Pulmonary artery endothelial cell (primary cell): Measurements from ENCODE around the gene ZNF48. TPM values are rescaled to one million over a fixed set of nuclear protein-coding genes. Genes with fewer than 3 reads are reported as not detected.
"Not testable (repeated sequence)": the region's sequence is repeated elsewhere in the genome, so short reads cannot be mapped to it uniquely, and the experiment has no call there.

Experiments
- DNase-seq: peaks from one replicate; pipeline ENCODE4 v3.0.0-alpha.2; 2011; ENCODE audit warnings: low read depth, low spot score
- total RNA-seq: library from RNA; depleted of rRNA; stranded (reverse); fragments of >200 nt; gene quantifications from 2 replicates; pipeline ENCODE4 v1.2.3, GENCODE V29; 2014

Gene ZNF48
- total RNA-seq, 1 donor from 2014 or later, result 15.6 TPM

DNA sequence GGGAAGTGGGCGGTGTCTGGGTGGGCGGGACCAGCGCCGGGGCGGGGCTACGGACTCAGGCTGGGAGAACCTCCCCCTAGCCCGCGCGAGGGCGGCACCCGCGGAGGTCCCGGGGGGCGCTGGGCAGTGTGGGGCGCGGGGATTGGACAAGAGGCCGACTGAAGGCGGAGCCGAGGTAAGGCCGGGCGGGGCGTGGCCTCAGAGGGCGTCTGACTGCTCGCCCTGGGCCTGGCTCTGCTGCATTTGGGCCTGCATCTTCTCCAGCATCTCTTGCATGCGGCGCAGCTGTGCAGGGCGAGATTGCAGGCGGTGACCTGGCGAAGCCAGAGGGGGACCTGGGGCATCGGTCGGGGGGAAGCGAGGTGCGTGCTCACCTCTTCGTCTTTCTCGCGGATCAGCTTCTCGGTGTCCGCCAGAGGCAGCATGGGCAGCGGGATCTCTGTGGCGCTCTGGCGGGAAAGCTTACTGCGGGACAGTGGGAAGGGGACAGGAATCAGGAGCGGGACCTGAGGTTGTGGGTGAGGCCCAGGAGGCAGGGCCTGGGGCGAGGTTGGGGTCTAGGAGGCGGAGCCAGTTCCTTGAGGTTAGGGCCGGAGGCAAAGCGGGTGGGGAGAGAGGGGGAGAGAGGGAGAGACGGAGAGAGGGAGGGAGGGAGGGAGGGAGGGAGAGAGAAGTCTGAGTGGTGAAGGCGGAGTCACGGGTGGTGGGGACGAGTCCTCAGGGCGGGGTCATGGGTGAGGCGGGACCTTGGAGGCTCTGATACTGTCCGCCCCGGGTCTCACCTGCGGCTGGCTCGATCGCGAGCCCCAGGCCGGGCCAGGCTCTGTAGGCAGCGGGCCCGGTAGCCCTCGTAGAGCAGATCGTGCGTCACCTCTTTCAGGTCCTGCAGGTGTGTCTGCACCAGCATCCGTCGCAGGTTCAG lies 16.7 kb upstream of the ZNF48 start:
- peak; percentile 91 for DNase-seq

DNA sequence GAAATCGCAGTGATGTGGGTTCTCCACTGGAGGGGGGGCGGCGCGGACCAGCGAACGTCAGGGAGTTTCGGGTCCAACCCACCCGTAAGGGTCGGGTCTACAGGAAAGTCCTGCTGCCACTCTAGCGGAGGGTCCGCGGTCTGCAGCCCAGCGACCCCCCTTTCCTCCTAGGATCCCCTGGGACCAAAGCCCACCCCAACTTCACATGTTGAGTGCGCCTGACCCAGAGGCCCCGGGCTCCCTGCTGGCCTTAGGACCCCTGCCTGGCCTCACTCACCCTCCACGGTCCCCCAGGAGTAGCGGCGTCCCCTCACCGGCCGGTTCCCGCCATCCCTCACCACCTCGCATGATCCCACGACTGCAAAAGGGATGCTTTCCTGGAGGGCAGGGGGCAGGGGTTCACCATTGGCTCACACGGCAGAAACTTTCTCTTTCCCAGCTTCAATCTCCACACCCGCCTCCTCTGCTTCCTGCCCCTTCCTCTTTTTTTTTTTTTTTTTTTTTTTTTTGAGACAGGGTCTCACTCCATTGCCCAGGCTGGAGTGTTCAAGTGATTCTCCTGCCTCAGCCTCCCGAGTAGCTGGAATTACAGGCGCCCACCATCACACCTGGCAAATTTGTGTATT lies 15.9 kb upstream of the ZNF48 start:
- no peak for DNase-seq

DNA sequence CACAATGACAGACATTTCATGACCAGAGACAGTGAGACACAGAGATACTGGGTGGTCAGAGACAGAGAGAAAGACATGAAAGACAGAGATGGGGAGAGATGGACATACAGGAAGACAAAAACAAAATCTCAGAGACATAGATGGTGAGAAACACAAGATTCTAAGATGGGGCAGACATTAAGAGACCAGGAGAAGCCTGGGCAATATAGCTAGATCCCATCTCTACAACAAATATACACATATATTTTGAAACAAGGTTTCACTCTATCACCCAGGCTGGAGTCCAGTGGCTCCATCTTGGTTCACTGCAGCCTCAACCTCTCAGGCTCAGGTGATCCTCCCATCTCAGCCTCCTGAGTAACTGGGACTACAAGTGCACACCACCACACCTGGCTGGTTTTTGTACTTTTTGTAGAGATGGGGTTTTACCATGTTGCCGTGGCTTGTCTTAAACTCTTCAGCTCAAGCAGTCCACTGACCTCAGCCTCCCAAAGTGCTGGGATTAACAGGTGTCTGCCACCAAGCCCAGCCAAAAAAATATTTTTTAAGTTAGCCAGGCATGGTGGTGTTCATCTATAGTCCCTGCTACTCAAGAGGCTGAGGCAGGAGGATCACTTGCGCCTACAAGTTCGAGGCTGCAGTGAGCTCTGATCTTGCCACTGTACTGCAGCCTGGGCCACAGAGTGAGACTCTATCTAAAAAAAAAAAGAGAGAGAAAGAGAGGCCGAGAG lies 15.0 kb upstream of the ZNF48 start:
- DNase-seq, result no peak

DNA sequence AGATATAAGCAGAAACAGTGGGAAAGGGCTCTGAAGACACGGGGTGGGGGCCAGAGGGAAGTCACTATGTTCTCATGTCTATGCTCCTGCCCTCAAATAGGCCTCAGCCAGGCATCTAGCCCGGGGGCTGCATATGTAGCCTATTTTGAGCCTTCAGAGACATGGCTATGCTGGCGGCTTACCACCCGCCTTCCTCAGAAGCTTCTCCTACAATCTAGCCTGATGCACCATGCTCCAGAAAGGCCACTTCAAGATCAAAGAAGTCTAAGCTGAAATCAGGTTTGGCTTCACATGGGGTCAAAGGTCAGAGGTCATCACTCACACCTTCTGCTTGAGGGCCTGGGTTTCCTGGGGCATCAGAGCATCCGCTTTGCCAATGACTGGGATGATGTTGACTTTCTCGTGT lies 14.4 kb upstream of the ZNF48 start:
- no peak for DNase-seq

- DNase-seq, result no peak
Measured at GRCh38 chr16:30381291-30382041, 13.8 kb upstream of the ZNF48 start.

DNA sequence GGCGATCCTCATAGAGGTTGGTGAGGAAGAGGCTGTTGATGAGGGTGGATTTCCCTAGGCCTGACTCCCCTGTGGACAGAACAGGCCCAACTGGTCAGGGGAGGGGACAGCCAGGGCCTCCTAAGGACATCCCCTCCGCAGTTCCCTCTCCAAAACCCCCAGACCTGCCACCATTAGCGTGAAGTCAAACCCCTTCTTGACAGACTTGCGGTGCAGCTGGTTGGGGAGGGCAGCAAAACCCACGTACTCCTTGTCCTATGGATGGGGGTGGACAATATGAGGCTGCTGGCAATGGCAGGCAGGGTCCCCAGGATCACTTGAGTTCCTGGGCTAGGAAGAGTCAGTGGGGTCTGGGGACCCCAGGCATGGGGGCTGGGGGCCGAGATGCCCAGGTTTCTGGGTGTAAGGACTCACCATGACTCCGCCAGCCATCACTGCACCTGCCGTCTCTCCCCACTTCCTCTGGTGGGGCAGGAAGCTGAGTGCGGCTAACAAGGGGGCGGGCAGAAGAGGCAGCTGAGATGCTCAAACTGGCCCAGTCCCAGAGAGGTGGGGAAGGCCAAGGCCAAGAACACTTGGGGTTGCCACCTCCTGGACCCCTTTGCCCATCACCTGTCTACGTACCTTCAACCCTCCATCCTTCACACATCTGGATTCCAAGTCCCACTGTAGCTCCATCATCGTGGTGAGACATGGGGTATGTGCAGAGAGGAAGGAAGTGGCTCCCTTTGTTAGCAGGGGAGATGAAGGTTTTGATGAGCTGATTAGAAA lies 12.9 kb upstream of the ZNF48 start, which contains the start of gene SEPTIN1:
SEPTIN1 (minus strand) TSS at position 451 of the 771 bp plus-strand sequence; CDS start at position 432, 19 bp downstream.
- DNase-seq, result no peak

- DNase-seq, result no peak
Measured at GRCh38 chr16:30383521-30383920, 11.7 kb upstream of the ZNF48 start.

GRCh38 chr16:30394592-30395154 lies 547 bp upstream of the ZNF48 start:
- no peak for DNase-seq

- DNase-seq, result no peak
Measured at GRCh38 chr16:30395992-30396585, 869 bp downstream of the ZNF48 start.

GRCh38 chr16:30396627-30397026 lies 1.4 kb downstream of the ZNF48 start:
- DNase-seq, result not testable (repeated sequence)

GRCh38 chr16:30397056-30397455 lies 1.8 kb downstream of the ZNF48 start:
- no peak for DNase-seq

- DNase-seq, result no peak
Measured at GRCh38 chr16:30397776-30398660, 2.8 kb downstream of the ZNF48 start.

- DNase-seq, result no peak
Measured at GRCh38 chr16:30398661-30399434, 3.6 kb downstream of the ZNF48 start.

GRCh38 chr16:30399435-30400186 lies 4.4 kb downstream of the ZNF48 start:
- no peak for DNase-seq

GRCh38 chr16:30401768-30402425 lies 6.7 kb downstream of the ZNF48 start:
- no peak for DNase-seq

DNA sequence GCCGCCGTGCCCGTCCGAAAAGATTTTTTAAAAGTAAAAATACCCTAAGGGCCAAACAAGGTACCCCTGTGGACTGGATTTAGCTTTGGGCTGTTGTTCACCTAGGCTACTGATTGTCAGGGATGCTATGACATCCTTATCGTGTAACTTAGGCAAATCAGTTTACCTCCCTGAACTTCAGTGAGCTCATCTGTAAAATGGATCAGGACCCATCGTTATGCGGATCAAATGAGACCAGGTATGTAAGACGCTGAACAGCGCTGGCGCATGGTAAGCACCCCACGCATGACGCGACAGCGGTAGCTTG lies 11.5 kb downstream of the ZNF48 start:
- DNase-seq, result no peak
